Panc1 (cell line): Measurements from ENCODE around the gene NPTX1.

Source experiments
- CTCF ChIP-seq: fragments of 450-650 bp; IDR thresholded peaks from 2 replicates; pipeline ENCODE4 v1.5.1; 2017; ENCODE audit warnings: mild to moderate bottlenecking
- REST ChIP-seq, 2 experiments: IDR thresholded peaks; 2 replicates each; pipeline ENCODE4 v1.6.1; 2011 to 2012; ENCODE audit warnings: low read depth in 2 of 2, control low read depth in 1 of 2, low read length in 1 of 2, mild to moderate bottlenecking in 1 of 2, moderate library complexity in 1 of 2; ENCODE audit not compliant: insufficient read depth in 1 of 2
- SIN3A ChIP-seq: IDR thresholded peaks from 2 replicates; pipeline ENCODE4 v1.6.1; 2012; ENCODE audit warnings: low read depth, mild to moderate bottlenecking, low read length, moderate library complexity, borderline replicate concordance; ENCODE audit not compliant: insufficient read depth

- TF ChIP-seq CTCF, result no peak
- TF ChIP-seq SIN3A, result no peak
- no peak for TF ChIP-seq REST (IDR thresholded peaks at IDR 0.05; ENCODE audit: insufficient read depth in 1 of 2, low read depth in 2 of 2, low read length in 1 of 2)
Observed at GRCh38 chr17:80519091-80519781, 42.8 kb upstream of the NPTX1 start.
